Cortex of kidney (tissue), 1 donor: ENCODE measurements around the gene SLC46A3.
"Not testable (repeated sequence)": the region's sequence is repeated elsewhere in the genome, so short reads cannot be mapped to it uniquely, and the experiment has no call there.

Experiments used
- DNase-seq: peaks from one replicate; lab custom pipeline; 2025; lab: John Stamatoyannopoulos, UW

Gene SLC46A3, protein sequence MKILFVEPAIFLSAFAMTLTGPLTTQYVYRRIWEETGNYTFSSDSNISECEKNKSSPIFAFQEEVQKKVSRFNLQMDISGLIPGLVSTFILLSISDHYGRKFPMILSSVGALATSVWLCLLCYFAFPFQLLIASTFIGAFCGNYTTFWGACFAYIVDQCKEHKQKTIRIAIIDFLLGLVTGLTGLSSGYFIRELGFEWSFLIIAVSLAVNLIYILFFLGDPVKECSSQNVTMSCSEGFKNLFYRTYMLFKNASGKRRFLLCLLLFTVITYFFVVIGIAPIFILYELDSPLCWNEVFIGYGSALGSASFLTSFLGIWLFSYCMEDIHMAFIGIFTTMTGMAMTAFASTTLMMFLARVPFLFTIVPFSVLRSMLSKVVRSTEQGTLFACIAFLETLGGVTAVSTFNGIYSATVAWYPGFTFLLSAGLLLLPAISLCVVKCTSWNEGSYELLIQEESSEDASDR

GRCh38 chr13:28718543-28719226, at the start of gene SLC46A3:
Gene SLC46A3, minus strand, starts transcription at chr13:28718970. Its CDS starts 972 bp downstream, at chr13:28717998.
- DNase-seq: peak; percentile 71

DNA sequence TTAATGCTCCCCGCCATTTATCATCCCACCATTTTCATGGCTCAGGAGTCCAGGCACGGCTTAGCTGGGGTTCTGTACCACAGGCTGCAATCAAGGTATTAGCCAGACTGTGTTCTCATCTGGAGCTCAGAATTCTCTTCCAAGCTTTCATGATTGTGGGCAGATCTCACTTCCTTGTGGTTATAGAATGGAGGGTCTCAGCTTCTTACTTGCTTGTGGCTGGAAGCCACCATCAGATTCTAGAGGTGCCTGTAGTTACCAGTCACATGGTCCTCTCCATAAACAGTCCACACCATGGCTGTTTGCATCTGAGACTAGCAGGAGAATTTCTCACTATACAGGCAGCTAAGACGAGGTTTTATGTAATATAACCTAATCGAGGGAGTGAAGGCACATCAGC, 45.1 kb upstream of the SLC46A3 start:
- DNase-seq: no peak

DNA sequence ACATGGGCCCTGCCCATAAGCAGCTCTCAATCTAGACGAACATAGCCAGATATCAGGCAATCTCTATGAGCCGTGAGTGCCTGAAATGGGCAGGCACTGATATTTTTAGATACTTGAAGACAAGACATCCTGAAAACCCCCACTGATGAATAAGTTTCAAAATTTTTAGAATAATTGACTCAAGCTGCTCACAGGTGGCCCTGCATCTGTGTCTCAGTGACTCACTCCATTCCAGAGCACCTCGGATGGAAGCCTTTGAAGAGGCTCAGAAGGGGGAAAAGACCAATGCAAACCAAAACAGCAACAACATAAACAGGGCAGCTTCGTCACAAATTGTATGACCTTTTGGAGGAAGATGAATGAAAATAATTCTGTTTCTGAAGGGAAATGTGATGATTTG, 42.8 kb upstream of the SLC46A3 start:
- no peak for DNase-seq

DNA sequence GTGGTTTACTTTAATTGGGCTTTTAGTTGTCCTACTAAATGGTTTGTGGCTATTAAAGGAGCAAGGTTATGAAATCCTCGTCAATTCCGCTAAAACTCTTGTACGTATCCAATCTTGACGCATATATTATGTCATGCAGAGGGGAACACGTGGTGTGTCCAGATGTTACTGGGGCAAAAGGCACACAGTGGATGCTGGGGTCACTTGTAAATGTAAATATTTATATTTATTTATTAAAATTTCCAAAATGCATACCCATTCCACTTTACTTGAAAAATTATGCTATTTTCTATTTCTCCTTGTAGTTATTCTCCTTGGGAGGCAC, 36.7 kb upstream of the SLC46A3 start:
- DNase-seq: no peak

- DNase-seq: no peak
Measured at GRCh38 chr13:28754698-28755545, 36.2 kb upstream of the SLC46A3 start.

- DNase-seq: no peak
Measured at GRCh38 chr13:28753946-28754345, 35.2 kb upstream of the SLC46A3 start.

DNA sequence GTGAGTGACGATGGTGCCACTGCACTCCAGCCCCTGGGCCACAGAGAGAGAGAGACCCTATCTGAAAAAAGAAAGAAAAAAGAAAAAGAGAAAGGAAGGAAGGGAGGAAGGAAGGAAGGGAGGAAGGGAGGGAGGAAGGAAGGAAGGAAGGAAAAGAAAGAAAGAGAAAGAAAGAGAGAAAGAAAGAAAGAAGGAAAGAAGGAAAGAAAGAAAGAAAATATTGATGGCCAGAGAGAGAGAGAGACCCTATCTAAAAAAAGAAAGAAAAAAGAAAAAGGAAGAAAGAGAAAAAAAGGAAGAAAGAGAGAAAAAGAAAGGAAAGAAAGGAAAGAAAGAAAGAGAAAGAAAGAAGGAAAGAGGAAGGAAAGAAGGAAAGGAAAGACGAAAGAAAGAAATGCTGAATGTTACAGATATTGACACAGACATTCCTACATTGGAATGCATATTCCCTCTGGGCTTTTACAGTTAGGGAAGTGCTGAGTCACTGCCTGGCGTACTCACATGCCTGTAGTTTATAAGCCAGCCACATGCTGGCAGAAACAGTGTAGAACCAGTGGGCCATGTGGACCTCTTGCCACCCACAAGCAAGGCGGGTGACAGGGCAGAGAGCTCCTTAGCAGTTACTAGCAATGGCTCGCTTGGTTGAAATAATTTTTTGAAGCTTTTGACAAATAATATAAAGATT, 34.6 kb upstream of the SLC46A3 start:
- DNase-seq: no peak

DNA sequence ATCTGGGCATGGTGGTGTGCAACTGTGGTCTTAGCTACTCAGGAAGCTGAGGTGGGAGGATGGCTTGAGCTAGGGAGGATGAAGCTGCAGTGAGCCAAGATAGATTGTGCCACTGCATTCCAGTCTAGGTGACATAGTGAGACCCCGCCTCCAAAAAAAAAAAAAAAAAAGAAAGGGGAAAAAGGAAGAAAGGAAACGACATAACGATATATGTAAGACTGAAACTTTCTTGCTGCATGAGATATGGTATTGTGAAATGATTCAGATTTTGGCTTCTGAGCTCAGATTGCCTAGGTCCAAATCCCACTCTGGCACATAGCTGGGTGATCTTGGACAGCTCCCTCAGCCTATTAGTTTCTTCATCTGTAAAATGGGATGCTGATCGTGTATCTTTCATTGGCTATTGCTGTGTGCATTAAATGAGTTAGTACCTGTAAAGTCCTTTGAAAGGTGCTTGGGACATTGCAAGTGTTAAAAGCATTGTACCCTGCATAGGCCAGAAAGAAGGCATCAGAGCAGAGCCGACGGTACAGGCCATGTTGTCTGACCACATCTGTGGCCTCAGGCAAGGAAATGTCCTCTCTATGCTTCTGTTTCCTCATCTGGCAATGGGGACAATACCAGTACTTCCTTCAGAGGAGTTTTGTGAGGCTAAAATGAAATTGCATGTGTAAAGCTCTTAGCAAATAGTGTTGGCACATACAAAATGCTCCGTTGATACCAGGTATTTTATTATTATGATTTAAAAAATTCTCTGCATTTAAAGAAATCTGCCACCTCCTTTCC, 32.6 kb upstream of the SLC46A3 start:
- DNase-seq: no peak

DNA sequence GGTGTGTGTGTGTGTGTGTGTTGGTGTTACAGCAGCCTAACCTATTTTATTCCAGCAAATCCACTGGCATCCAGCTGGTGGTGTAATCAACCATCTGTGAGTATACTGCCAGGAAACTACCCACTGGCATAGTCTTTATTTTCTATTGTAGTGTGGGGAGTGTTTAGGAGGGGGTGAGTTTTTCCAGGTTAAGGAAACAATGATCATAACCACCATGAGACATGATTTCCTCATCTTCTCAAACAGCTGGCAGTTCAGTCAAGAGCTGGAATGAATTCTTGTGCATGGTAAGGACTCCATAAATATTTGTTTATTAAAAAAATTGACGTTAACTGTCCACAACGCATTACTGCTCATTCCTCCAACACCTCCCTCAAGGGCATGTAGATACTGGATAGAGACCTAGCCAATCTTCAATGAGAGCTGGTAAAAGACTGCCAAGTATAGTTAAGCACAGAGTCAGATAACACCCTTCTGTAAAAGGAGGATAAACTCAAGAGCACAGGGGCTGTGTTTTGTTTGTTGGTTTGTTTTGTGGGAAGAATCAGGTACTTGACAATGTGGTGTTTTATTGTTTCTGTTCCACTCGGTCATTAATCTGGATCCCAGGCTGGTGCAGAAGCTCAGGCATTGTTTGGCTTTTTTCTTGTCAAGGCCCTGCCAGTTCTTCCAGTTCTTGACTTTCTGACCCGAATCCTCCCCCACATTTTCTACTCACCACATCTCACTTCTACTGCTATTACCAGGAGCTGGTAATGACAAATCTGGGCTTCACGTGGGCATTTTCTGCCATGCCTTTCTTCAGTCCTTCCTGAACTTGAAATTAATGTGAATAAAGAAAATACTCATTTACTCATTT, 31.6 kb upstream of the SLC46A3 start:
- DNase-seq: no peak

GRCh38 chr13:28747851-28748250, 29.1 kb upstream of the SLC46A3 start:
- DNase-seq: no peak

DNA sequence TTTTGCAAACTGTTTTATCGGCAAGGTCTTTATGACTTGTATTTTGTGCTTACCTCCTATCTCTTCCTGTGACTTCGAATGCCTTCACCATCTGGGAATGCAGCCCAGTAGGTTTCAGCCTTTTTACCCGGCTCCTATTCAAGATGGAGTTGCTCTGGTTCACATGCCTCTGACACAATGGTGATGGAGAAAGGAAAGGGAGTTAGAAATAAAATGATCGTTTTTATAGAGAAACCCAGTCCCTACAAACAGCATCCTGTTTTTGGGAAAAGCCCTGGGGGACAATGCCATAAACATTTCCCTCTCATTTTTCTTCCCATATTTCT, 27.5 kb upstream of the SLC46A3 start:
- DNase-seq: no peak

DNA sequence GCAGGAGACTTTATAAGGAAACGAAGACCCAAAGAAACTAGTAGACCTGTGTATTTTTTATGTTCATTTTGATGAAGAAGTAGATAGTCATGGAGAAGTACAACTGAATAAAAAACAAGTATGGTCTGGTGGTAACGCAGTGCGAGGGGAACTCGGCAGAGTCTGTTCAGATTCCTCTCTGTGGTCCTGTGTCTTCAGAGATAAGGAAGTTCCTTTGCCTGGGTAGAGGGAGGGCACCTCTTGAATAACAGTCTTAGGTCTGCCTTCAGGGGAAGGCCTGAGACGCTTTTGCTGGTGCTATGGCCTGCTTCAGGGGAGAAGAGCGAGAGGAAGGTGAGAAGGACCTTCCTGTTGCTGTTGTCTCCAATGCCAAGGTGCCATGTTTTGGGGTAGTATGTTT, 25.9 kb upstream of the SLC46A3 start:
- DNase-seq: no peak

- DNase-seq: no peak
Measured at GRCh38 chr13:28744091-28744536, 25.3 kb upstream of the SLC46A3 start.

DNA sequence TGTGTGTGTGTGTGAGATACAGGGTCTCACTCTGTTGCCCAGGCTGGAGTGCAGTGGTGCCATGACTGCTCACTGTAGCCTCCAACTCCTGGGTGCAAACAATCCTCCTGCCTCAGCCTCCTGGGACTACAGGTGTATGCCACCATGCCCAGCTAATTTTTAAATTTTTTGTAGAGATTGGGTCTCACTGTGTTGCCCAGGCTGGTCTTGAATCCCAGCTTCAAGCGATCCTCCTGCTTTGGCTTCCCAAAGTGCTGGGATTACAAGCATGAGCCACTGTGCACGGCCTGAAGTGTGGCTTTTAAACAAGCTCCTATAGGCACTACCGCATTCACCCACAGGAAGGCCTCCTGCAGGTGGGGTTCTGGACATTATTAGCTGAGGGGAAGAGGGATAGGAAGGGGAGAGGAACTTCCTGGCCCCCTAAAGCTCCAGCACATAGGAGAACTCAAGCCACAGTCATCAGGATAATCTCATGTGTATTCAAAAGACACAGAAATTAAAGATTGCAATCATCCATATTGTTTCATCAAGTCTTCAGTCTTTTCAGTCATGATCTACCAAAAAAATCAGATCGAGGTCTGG, 24.8 kb upstream of the SLC46A3 start:
- no peak for DNase-seq

- no peak for DNase-seq
Measured at GRCh38 chr13:28743020-28743419, 24.2 kb upstream of the SLC46A3 start.

DNA sequence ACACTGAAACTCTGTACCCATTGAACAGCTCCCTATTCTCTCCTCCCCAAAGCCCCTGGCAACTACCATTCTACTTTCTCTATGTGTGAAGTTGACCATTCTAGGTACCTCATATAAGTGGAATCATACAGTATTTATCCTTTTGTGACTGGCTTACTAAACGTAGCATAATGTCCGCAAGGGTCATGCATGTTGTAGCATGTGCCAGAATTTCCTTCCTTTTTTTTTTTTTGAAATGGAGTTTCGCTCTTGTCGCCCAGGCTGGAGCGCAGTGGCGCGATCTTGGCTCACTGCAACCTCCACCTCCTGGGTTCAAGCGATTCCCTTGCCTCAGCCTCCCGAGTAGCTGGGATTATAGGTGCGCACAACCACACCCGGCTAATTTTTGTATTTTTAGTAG, 23.7 kb upstream of the SLC46A3 start:
- not testable (repeated sequence) for DNase-seq

DNA sequence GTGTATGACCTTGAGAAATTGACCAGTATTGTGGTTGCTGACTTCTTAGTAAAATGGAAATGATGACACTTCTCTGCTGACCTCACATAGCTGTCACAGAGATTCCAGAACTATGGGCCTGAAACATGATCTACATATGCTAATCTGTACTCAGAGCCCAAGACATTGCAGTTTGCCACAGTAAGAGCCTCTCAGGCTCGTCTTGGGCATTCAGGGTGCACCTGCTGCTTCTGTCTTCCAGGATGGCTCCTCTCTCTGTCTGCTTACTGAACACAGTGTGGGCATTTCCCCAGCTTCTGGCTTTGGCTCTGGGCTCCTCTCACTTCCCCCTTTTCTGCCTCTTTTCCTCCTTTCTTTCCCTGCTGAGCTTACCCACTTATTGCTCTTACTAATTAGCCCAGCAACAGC, 22.3 kb upstream of the SLC46A3 start:
- no peak for DNase-seq

- no peak for DNase-seq
Measured at GRCh38 chr13:28739376-28739775, 20.6 kb upstream of the SLC46A3 start.

DNA sequence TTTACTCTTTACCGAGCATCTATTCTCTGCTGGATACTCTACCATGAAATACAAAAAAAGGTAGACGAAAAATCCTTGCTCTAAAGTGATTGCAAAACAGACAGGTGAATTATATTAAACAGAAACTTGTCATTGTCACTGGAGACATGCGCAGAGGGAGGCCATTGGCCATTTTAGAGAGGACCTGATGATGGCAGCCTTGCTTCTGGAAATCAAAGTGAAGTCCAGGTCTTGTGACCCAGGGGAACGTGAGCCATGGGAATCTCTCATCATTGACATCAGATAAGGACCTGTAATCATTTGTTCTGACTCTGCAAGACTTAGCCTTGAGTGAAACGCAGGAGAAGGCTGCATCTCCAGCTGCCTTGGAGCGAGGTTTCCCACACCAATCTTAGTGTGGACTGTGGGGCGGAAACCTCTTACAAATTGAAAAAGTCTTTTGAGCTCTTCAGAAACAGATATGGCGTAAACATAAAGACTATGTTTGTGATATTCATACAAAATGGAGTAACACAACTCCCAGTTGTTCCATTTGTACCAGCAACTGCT, 16.8 kb upstream of the SLC46A3 start:
- DNase-seq: no peak

DNA sequence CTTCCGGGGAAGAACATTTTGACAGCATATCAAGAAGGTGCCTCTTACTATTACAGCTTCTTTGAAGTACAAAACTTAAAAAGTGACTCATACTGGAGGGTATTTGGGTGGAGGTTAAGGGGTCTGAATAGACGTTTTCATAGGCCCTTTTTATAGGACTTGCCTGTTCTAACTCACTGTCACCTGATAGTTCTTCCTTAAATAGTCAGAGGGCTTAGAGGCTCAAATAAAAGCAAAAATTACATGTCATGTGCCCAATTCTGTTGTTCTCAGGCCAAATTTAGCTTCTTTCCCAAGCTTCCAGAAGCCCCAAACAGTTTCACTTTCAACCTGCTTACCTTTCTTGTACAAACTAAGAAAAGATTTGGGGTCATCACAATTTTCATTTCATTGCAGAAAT, 16.1 kb upstream of the SLC46A3 start:
- no peak for DNase-seq
